ES-I3 (cell line): ENCODE data around the gene MANEAL.

ENCODE experiments used
- H3K36me3 ChIP-seq: 2 replicates; pipeline ENCODE4 v1.6.1; 2013; ENCODE audit warnings: mild to moderate bottlenecking, low read length, control low read depth, moderate library complexity; ENCODE audit not compliant: insufficient read depth
- H3K4me1 ChIP-seq: 2 replicates; pipeline ENCODE4 v1.6.1; 2013; ENCODE audit warnings: mild to moderate bottlenecking, control low read depth, low read length; ENCODE audit not compliant: insufficient read depth
- H3K9ac ChIP-seq: 2 replicates; pipeline ENCODE4 v1.6.1; 2013; ENCODE audit warnings: low read depth, mild to moderate bottlenecking, low read length, moderate library complexity
- H3K9me3 ChIP-seq: 2 replicates; pipeline ENCODE4 v1.6.1; 2013; ENCODE audit warnings: mild to moderate bottlenecking, low read length, moderate library complexity; ENCODE audit not compliant: control insufficient read depth, insufficient read depth

MANEAL gene, protein sequence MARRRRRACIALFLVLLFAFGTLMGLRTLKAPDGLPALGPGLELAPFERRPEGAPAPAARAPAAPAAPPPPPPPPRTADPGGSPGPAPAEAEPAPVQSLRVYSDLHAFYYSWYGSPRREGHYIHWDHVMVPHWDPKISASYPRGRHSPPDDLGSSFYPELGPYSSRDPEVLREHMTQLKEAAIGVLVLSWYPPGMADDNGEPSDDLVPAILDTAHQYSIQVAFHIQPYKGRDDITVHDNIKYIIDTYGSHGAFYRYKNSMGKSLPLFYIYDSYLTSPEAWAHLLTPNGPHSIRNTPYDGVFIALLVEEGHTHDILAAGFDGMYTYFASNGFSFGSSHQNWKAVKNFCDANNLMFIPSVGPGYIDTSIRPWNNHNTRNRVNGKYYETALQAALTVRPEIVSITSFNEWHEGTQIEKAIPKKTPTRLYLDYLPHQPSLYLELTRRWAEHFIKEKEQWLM

DNA sequence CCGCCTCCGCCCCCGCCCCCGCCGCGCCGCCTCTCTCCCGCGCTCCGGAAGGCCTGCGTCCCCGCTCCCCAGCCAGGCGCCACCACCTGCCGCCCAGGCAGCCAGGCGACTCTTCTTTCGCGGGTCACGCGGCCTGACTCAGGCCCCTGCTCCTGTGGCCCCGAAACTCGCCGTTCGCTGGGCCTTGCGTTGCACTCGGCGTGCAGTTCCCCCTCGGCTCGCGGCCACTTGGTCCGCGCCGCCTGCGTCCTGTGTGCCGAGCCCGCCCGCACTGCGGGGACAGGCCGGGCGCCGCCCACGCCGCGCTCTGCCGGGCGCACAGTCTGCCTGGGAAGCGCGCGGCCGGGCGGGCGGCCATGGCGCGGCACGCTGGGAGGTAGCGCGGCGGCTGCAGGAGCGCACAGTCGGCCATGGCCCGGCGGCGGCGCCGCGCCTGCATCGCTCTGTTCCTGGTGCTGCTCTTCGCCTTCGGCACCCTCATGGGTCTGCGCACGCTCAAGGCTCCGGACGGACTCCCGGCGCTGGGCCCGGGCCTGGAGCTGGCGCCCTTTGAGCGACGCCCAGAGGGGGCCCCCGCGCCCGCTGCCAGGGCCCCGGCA, at the start of gene MANEAL:
Gene MANEAL, plus strand, starts transcription at position 75 of the 599 bp plus-strand sequence. Its CDS starts 336 bp downstream, at position 411.
- Histone ChIP-seq H3K36me3 (no peaks in the 10 kb centered on the region), H3K9me3 (no peaks in the 10 kb centered on the region), H3K4me1 (no peaks in the 10 kb centered on the region), H3K9ac (peak within 1 kb of the TSS; percentile 70; the same call in 1 of the 2 replicates)

DNA sequence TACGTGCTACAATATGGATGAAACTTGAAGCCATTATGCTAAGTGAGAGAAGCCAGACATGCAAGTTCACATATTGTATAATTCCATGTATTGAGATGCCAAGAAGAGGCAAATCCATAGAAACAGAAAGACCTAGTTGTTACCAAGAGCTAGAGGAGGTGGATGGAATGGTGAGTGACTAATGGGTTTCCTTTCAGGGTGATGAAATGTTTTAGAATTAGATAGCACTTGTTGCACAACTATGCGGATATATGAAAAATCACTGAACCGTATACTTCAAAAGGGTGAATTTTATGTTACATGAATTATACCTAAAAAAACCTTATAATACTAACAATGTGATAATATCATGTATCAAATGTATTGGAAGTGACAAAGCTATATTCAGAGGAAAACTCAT, 46.8 kb upstream of the MANEAL start:
- Histone ChIP-seq H3K36me3 (no peaks in the 10 kb centered on the region), H3K9me3 (no peaks in the 10 kb centered on the region), H3K9ac (no peak overlapping the region), H3K4me1 (no peaks in the 10 kb centered on the region)

DNA sequence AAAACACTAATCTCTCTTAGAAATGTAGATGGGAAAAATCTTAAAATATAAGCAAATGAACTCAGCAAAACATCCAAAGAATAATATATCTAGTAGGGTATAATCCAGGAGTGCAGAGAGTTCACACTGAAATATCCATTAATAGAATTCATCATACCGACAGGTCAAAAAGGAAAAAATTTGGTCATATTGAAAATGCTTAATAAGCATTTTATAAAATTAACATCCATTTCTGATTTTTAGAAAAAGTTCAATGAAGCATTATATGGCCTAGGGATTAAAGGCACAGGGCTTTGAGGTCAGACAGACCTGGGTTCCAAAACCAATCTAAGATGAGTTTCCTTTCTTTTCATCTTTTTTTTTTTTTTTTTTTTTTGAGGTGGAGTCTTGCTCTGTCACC, 45.1 kb upstream of the MANEAL start:
- no peaks in the 10 kb centered on the region for H3K36me3 ChIP-seq
- H3K9me3 ChIP-seq: no peaks in the 10 kb centered on the region
- no peak overlapping the region for H3K9ac ChIP-seq
- no peaks in the 10 kb centered on the region for H3K4me1 ChIP-seq

DNA sequence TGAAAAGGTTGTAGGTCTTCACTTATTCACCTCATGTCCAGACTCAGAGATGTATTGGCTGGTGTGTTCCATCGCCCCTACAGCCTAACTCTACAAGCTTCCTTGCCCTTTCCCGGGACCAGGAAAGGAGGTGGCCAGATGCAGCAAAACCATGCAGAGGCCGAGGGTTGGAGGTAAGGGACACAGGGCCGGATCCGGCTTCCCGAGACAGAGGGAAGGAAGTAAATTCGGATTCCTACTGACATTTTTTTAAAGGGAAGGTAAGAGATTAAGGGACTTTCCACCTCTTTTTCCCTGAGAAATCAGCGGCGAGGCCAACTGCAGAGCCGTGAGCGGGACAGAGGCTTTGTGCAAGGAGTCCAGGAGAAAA, 41.4 kb upstream of the MANEAL start:
- no peaks in the 10 kb centered on the region for H3K36me3 ChIP-seq

DNA sequence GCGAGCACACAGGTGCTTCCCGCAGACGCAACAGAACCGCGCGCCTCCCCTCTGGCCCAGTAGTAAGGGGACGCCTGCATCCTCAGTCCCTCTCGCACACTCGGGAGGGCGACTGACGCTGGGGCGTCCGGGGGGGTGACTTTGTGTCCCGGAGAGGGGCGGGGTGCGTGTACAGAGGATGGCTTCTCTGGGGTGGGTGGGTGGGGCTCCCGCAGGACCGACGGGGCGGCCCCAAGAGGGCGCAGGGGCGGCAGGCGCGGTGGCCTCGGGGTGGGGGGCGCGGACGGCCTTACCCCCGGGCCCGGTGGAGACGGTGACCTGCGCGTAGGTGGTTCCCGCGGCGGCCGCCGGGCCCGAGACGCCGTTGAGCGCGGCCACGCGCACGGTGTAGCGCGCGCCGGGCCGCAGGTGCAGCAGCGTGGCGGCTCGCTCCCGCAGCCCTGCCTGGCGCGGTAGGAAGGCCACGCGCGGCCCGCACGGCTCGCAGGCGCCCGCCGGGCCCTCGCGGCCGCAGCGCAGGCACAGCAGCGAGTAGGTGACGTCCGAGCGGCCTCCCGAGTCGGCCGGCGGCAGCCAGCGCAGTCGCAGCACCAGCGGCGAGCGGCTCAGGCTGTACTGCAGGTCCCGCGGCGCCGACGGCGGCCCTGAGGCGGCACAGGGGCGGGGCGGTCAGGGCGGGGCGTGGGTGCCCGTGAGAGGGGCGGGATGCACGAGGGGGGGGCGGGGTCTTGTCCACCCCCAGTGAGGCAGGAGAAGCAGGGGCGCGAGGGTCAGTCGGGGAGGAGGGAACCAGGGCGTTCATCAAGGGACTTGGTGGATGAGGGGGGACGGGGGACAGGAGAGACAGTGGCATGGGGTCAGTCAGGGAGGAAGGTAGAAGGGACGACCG, 40.8 kb upstream of the MANEAL start:
- Histone ChIP-seq H3K4me1 (no peaks in the 10 kb centered on the region), H3K36me3 (no peaks in the 10 kb centered on the region), H3K9ac (peak overlapping the region; percentile 15; the same call in 1 of the 2 replicates), H3K9me3 (no peaks in the 10 kb centered on the region)

More for the DNA sequence above, 41.4 kb upstream of the MANEAL start:
- no peaks in the 10 kb centered on the region for H3K9me3 ChIP-seq
- H3K9ac ChIP-seq: peak overlapping the region; percentile 15; the same call in 1 of the 2 replicates
- no peaks in the 10 kb centered on the region for H3K4me1 ChIP-seq

DNA sequence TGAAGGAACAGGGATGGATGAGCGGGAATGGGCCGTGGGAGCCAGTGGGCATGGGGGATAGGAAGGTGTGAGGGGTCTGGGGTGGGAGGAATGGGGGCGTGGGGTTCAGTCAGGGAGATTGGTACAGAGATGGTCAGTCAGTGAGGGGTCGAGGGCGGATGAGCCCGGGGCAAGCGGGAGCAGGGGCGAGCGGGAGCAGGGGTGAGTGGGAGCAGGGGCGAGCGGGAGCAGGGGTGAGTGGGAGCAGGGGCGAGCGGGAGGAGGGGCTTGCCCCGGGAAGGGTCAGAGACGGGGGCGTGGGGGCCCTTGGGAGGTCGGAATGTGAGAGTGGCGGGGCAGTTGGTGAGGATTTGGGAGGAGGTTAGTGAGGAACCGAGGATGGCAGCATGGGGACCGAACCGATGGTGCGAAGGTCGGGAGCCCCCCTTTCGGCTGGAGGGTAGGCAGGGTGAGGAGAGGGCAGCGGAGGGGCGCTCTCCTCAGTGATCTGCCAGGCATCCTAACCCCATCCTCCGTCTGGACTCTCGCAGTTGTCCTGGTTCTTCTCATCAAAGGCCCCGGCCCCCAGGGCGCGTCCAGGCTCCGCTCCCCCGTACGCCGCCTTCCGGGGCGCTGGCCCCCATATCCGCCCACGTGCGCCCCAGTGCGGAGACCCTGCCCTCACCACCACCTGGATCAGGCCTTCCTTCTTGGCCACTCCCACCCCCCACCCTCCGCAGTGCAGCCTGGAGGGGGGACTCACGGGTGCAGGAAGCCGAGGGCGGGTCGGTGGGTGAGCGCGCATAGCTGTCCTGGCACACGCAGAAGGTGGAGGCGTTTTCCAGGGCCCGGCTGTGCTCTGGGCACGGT, 40.0 kb upstream of the MANEAL start:
- Histone ChIP-seq H3K4me1 (no peaks in the 10 kb centered on the region), H3K36me3 (no peaks in the 10 kb centered on the region), H3K9me3 (no peaks in the 10 kb centered on the region), H3K9ac (peak overlapping the region; percentile 1; the same call in 1 of the 2 replicates)

DNA sequence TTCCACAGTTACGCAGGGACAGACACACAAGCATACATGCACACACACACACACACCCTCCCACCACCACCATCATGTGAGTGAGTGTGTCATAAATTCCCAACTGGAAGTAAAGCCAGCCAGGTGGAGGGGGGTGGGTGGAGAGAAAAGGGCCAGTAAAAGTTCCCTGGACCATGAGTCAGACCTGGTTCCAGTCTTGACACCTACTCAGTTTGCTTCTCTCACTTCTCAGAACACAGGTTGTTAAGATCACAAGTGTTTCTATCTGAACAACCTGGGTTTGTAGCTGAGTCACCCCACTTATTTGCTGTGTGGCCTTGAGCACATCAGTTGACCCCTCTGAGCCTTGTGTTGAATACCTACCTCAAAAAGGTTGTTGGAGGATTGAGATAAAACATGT, 38.4 kb upstream of the MANEAL start:
- H3K9me3 ChIP-seq: no peaks in the 10 kb centered on the region
- no peak overlapping the region for H3K9ac ChIP-seq
- no peaks in the 10 kb centered on the region for H3K4me1 ChIP-seq
- no peaks in the 10 kb centered on the region for H3K36me3 ChIP-seq

DNA sequence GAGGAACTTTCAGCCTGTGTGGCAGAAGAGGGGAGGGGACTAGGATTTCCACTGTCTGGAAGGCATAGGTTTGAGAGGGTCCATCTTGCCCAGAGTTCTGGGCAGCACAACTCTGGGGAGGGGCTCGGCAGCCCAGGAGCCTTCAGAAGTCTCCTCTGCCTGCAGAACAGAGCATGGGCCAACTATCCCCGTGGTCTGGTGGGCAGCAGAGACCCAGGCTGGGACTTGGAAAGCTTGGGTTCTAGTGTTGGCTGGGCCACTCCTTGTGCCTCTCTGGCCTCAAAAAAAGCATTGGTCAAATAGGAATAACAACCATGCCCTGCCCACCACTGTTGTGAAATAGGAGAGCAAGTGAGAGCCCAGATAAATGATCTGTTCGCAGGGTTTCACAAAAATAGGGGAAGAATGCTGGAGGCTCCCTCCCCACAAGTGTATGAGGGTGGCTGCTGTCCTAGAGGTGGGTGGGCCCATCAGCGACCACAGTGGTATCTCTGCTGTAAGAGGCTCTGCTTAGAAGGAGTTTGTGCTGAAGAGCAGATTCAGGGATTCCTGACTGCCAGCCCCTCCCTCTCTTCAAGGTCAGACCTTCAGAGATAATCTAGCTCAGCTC, 37.6 kb upstream of the MANEAL start:
- no peak overlapping the region for H3K9ac ChIP-seq
- H3K4me1 ChIP-seq: no peaks in the 10 kb centered on the region
- H3K36me3 ChIP-seq: no peaks in the 10 kb centered on the region
- H3K9me3 ChIP-seq: no peaks in the 10 kb centered on the region

DNA sequence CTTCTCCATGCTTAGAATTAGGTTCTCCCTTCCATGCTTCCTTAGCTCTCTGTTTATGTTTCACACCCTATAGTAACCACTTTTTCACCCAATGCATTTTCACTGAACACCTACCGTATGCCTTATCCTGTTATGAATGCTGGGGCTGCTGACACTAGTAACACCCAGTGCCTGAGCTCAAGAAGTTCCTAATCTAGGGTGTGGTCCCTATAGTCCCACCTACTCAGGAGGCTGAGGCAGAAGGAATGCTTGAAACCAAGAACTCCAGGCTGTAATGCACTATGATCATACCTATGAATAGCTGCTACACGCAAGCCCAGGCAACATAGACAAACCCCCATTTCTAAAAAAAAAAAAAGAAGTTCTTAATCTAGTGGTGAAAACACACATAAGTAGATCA, 34.2 kb upstream of the MANEAL start:
- Histone ChIP-seq H3K9me3 (no peaks in the 10 kb centered on the region), H3K36me3 (no peaks in the 10 kb centered on the region), H3K9ac (no peak overlapping the region), H3K4me1 (no peaks in the 10 kb centered on the region)

DNA sequence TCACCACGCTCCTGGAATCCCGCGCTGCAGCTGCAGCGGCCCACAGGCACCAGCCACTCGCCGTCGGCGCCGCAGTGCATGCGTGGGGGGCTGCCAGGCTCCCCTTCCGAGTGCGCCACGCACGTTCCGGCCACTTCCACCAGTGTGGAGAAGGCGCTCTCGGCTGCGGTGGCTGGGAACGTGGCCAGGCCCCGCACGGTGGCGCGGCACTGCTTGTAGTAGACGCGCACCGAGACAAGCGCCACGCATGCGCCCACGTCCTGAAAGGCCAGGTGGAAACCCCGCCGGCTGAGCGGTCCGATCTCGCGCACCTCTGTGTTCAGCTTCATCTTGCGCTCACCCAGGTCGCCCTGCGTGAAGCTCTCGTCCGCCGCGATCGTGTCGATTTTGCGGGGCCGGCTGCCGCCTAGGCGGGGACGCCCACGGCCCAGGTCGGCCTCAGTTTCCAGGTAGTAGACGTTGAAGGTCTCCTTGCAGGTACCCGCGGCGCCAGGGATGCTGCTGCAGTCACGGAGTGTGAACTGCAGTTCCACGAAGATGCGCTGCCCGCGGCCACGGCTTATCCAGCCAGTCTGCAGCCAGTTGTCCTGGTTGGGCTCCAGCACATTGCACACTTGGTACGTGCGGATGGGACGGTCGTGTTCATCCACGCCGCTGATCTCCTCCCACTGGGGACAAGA, 32.1 kb upstream of the MANEAL start:
- peaks cover 4% of the 10 kb centered on the region; the same call in 1 of the 2 replicates for H3K4me1 ChIP-seq
- no peaks in the 10 kb centered on the region for H3K9me3 ChIP-seq
- H3K9ac ChIP-seq: no peak overlapping the region
- no peaks in the 10 kb centered on the region for H3K36me3 ChIP-seq

DNA sequence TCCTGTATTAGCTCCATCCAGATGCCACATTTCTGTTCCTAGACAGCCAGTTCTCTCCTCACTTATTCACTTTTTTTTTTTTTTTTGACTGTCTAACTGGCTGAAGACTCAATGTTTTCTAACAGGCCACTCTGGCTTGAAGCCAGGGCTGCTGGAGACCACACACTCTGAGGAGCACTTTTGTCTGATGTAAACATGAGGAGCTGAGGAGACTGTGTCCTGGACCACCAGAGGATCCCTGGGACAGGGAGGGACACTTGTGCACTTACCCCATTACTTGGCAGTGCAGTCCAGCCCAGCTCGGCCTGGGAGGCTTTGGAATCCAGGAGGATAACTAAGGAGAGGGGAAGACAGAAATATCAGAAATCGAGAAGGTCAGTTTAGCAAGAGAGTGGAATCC, 31.1 kb upstream of the MANEAL start:
- Histone ChIP-seq H3K4me1 (peaks cover 5% of the 10 kb centered on the region; the same call in 1 of the 2 replicates), H3K36me3 (no peaks in the 10 kb centered on the region), H3K9ac (no peak overlapping the region), H3K9me3 (no peaks in the 10 kb centered on the region)

DNA sequence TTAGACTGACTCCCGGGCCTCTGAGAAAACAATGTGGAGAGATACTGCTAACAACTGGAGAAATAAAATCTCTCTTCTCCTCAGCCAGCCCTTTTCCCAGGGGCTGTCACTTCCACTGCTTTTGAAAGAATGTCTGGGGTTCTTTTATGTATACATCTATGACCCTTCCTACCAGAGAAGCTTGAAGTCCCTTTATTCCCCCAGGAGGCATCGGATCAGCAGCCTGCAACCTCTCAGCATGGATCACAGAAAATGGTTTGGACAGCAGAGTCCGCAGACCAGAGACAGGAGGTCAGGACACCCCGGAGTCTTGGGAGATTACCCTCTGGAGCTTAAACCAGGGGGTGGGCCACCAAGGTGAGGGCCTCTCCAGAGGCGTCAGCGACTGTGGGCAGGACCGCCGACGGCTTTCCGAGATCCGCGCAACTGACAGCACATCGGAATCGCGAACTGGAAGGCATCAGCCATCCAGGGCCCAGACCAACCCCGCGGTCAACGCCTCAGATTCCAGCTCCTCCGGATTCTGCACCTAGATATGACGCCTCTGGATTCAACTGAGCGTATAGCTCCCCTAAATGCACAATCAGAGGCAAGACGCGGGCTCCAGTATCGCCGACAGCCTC, 29.7 kb upstream of the MANEAL start:
- Histone ChIP-seq H3K36me3 (no peaks in the 10 kb centered on the region), H3K9ac (no peak overlapping the region), H3K9me3 (no peaks in the 10 kb centered on the region), H3K4me1 (peaks cover 5% of the 10 kb centered on the region; the same call in 1 of the 2 replicates)
